Ovary (tissue), 10 donors: ENCODE results near the gene CWC27. TPM values are rescaled to one million over a fixed set of nuclear protein-coding genes. Genes with fewer than 3 reads are reported as not detected.

Experiments
- DNase-seq, 5 donors: peaks; one replicate each; pipeline ENCODE4 v3.0.0-alpha.2; 2019 to 2020
- H3K27ac ChIP-seq, 2 donors: fragments of 200-600 bp; one replicate each; pipeline versions ENCODE4 v1.5.1 to v1.8.0; 2019 to 2022
- H3K27me3 ChIP-seq: fragments of 200-600 bp; one replicate; pipeline ENCODE4 v1.8.0; 2022
- H3K36me3 ChIP-seq: fragments of 200-600 bp; sonication (generic); one replicate; pipeline ENCODE4 v1.5.1; 2019
- H3K4me1 ChIP-seq: one replicate; pipeline ENCODE4 v1.8.1; 2013; ENCODE audit warnings: mild to moderate bottlenecking, moderate library complexity; ENCODE audit not compliant: insufficient read depth
- H3K4me3 ChIP-seq: fragments of 200-600 bp; sonication (generic); one replicate; pipeline ENCODE4 v1.5.1; 2017
- H3K9me3 ChIP-seq, 2 donors: fragments of 200-600 bp in 1 of 2; sonication (generic) in 1 of 2; one replicate each; pipeline versions ENCODE4 v1.5.1 to v1.8.1; 2013 to 2019; ENCODE audit warnings: mild to moderate bottlenecking in 1 of 2, moderate library complexity in 1 of 2
- CTCF ChIP-seq, 3 donors: fragments of 450-650 bp in 2 of 3; fragments of 200-600 bp in 1 of 3; IDR thresholded peaks; one replicate each; pipeline versions ENCODE4 v1.5.1 to v1.8.0; 2016 to 2022; ENCODE audit warnings: antibody characterized with exemption in 3 of 3, mild to moderate bottlenecking in 1 of 3
- EP300 ChIP-seq: sonication (generic); formaldehyde crosslinking; IDR thresholded peaks from one replicate; pipeline ENCODE4 v1.6.1; 2017; ENCODE audit warnings: antibody characterized with exemption
- POLR2A ChIP-seq: fragments of 450-650 bp; IDR thresholded peaks from one replicate; pipeline ENCODE4 v1.6.1; 2017; ENCODE audit warnings: antibody characterized with exemption, mild to moderate bottlenecking, moderate library complexity
- WGBS, 3 donors: extraction: QIAGEN DNeasy Blood & Tissue Kit in 1 of 3; methylation state at CpG; one replicate each; pipeline versions ENCODE4 v1.1.5 to v1.1.7; 2013 to 2017; 5-methylcytosine and 5-hydroxymethylcytosine counted together
- intact Hi-C, 4 donors: fragments of 100-400 bp; cut with DNase I; formaldehyde crosslinking; loops; one replicate each; pipeline versions ENCODE4 v1.11.0 to v1.15.1; 2022 to 2023
- long read RNA-seq, 3 donors: library from polyadenylated mRNA in 2 of 3; unstranded in 2 of 3; transcript quantifications; one replicate each; pipeline ENCODE4 v2.0.0 and lab custom pipeline, GENCODE V29; 2021 to 2026
- polyA plus RNA-seq, 2 donors: library from polyadenylated mRNA; stranded (reverse); fragments of 200-250 nt in 1 of 2; fragments of 350-450 nt in 1 of 2; fragmentation: Illumina TruSeq in 1 of 2; extraction: RNeasy Lipid Tissue Mini Kit (QIAGEN cat#74804) in 1 of 2; gene quantifications; one replicate each; pipeline ENCODE4 v1.2.3, GENCODE V29; 2013 to 2014
- total RNA-seq, 7 donors: library from RNA; depleted of rRNA in 2 of 7; stranded (reverse); fragments of >200 nt in 2 of 7; fragmentation: NEBNext Ultra II Directional in 3 of 7; extraction: Animal tissue kit (Norgen Biotek cat#: 25700) in 3 of 7; gene quantifications; one replicate each; pipeline versions ENCODE4 v1.1.0 to v1.2.4, GENCODE V29; 2016 to 2023
- donor health status: DM: no; HTN: no; CAD: no; lungs with moderate emphysema.
- donor health status: DM: no; HTN: no; CAD: no.
- donor health status: Bipolar disorder and iron deficiency.
- donor health status: DM: yes; HTN: yes; CAD: no.
- donor health status: DM: no; HTN: no; CAD: no.
- donor health status: DM: yes; HTN: yes; CAD: no.

CWC27 gene
- 10 to 100 TPM in 6 of 7 donors, 1 to 10 TPM in 1; 10.0 to 22.6 (median 18.9) TPM for total RNA-seq
- 10 to 100 TPM; 17.6 to 23.1 TPM for polyA plus RNA-seq
- long read RNA-seq, donor 1, partial matches to known transcripts: 19 of 27 reads
- long read RNA-seq, donor 1, other reads (novel, unspliced or antisense): 5 of 27 reads
- long read RNA-seq, donor 2, partial matches to known transcripts: 5 of 8 reads
- long read RNA-seq, donor 2, other reads (novel, unspliced or antisense): 0 of 8 reads
- long read RNA-seq, donor 3, transcript CWC27-201 (14 exons, 2,078 nt): major isoform, 12 of 13 reads
- long read RNA-seq, donor 3, partial matches to known transcripts: 1 of 13 reads
- long read RNA-seq, donor 3, other reads (novel, unspliced or antisense): 0 of 13 reads

GRCh38 chr5:64768358-64769312 is at the start of gene CWC27, which contains the start of gene SREK1IP1:
CWC27 (plus strand) TSS chr5:64768930; CDS start chr5:64769147, 217 bp downstream.
SREK1IP1 (minus strand) TSS chr5:64768691; CDS start chr5:64768517, 174 bp downstream.
- TF ChIP-seq CTCF (IDR thresholded peaks at IDR 0.05) (peak in 1 of 3 donors; percentile 13), POLR2A (peak; percentile 53), EP300 (no peak)
- H3K27ac ChIP-seq: peak within 1 kb of the TSS; percentile 71 to 78
- no peaks in the 10 kb centered on the region for H3K27me3 ChIP-seq
- peaks cover 11% of the 10 kb centered on the region for H3K4me1 ChIP-seq
- peak within 1 kb of the TSS; percentile 75 for H3K4me3 ChIP-seq
- no peaks in the 10 kb centered on the region for H3K36me3 ChIP-seq
- intact Hi-C loops: no loop called here
- no peaks in the 10 kb centered on the region for H3K9me3 ChIP-seq
- DNase-seq: peak; percentile 74 to 82 (median 76)
- 0 to 1% (median 0%) methylated on average over 48 of the region's 48 CpGs for WGBS, 3 donors

GRCh38 chr5:64722588-64722987 is 46.1 kb upstream of the CWC27 start:
- no peak overlapping the region for H3K4me3 ChIP-seq
- DNase-seq: no peak
- H3K4me1 ChIP-seq: no peaks in the 10 kb centered on the region
- H3K27me3 ChIP-seq: no peaks in the 10 kb centered on the region
- no peaks in the 10 kb centered on the region for H3K9me3 ChIP-seq
- TF ChIP-seq EP300 (no peak), CTCF (IDR thresholded peaks at IDR 0.05) (no peak), POLR2A (no peak)
- 96 to 97% (median 96%) methylated on average over 3 of the region's 3 CpGs for WGBS, 3 donors
- H3K36me3 ChIP-seq: no peaks in the 10 kb centered on the region
- H3K27ac ChIP-seq: no peak overlapping the region
- intact Hi-C loops: no loop called here

GRCh38 chr5:64727150-64727549 is 41.6 kb upstream of the CWC27 start:
- H3K36me3 ChIP-seq: no peaks in the 10 kb centered on the region
- WGBS, 3 donors: 96 to 98% (median 97%) methylated on average over 2 of the region's 2 CpGs

GRCh38 chr5:64742411-64742810 is 26.3 kb upstream of the CWC27 start:
- Histone ChIP-seq H3K36me3 (no peaks in the 10 kb centered on the region), H3K27me3 (no peaks in the 10 kb centered on the region), H3K27ac (no peak overlapping the region), H3K9me3 (no peaks in the 10 kb centered on the region), H3K4me1 (no peaks in the 10 kb centered on the region), H3K4me3 (no peak overlapping the region)
- intact Hi-C loops: no loop called here
- 92 to 96% (median 95%) methylated on average over 1 of the region's 1 CpG for WGBS, 3 donors
- TF ChIP-seq EP300: no peak
- TF ChIP-seq POLR2A: no peak
- TF ChIP-seq CTCF (IDR thresholded peaks at IDR 0.05): no peak
- DNase-seq: no peak

More at GRCh38 chr5:64727150-64727549, 41.6 kb upstream of the CWC27 start:
- H3K9me3 ChIP-seq: no peaks in the 10 kb centered on the region
- DNase-seq: no peak
- H3K27ac ChIP-seq: no peak overlapping the region
- no peaks in the 10 kb centered on the region for H3K27me3 ChIP-seq
- intact Hi-C loops: no loop called here
- TF ChIP-seq EP300 (no peak), POLR2A (no peak)
- H3K4me3 ChIP-seq: no peak overlapping the region
- H3K4me1 ChIP-seq: no peaks in the 10 kb centered on the region
